Mesenteric fat pad (tissue), 1 donor: ENCODE data around the gene PLA2G2F. TPM values are rescaled to one million over a fixed set of nuclear protein-coding genes. Genes with fewer than 3 reads are reported as not detected.

Source experiments
- DNase-seq: peaks from one replicate; pipeline ENCODE4 v3.0.0-alpha.2; 2020; ENCODE audit warnings: low spot score
- total RNA-seq: library from RNA; stranded (reverse); fragmentation: NEBNext Ultra II Directional; extraction: Animal tissue kit (Norgen Biotek cat#: 25700); gene quantifications from one replicate; pipeline ENCODE4 v1.2.1, GENCODE V29; 2021
- donor health status: DM: yes; HTN: yes; CAD: no.

Gene PLA2G2F
- total RNA-seq, 1 donor from 2014 or later: not detected

- DNase-seq: no peak
Observed at GRCh38 chr1:20167126-20167525, 28.0 kb downstream of the PLA2G2F start.

- DNase-seq: no peak
Observed at GRCh38 chr1:20168564-20169491, 29.7 kb downstream of the PLA2G2F start.

GRCh38 chr1:20169932-20170331 is 30.8 kb downstream of the PLA2G2F start:
- no peak for DNase-seq

- DNase-seq: no peak
Observed at GRCh38 chr1:20172033-20172590, 33.0 kb downstream of the PLA2G2F start.

GRCh38 chr1:20174937-20175666 is 36.0 kb downstream of the PLA2G2F start:
- DNase-seq: no peak

- DNase-seq: no peak
Observed at GRCh38 chr1:20178634-20179370, 39.7 kb downstream of the PLA2G2F start.

- DNase-seq: no peak
Observed at GRCh38 chr1:20179371-20180128, 40.4 kb downstream of the PLA2G2F start.

- no peak for DNase-seq
Observed at GRCh38 chr1:20180129-20180843, 41.2 kb downstream of the PLA2G2F start.

GRCh38 chr1:20180844-20181207 is 41.7 kb downstream of the PLA2G2F start:
- DNase-seq: no peak

GRCh38 chr1:20182415-20182814 is 43.3 kb downstream of the PLA2G2F start:
- no peak for DNase-seq

- no peak for DNase-seq
Observed at GRCh38 chr1:20183035-20183434, 43.9 kb downstream of the PLA2G2F start.

GRCh38 chr1:20183616-20184271 is 44.6 kb downstream of the PLA2G2F start:
- DNase-seq: no peak

GRCh38 chr1:20184481-20184900 is 45.4 kb downstream of the PLA2G2F start:
- no peak for DNase-seq

- DNase-seq: no peak
Observed at GRCh38 chr1:20184997-20185833, 46.1 kb downstream of the PLA2G2F start.

GRCh38 chr1:20185834-20186782 is 47.0 kb downstream of the PLA2G2F start, which contains the start of the genes PLA2G2C and UBXN10:
TSS of gene PLA2G2C (minus strand) at chr1:20186518. CDS start at chr1:20177363, 9,155 bp downstream.
TSS of gene UBXN10 (plus strand) at chr1:20186096. CDS start at chr1:20190562, 4,466 bp downstream.
- peak; percentile 91 for DNase-seq

GRCh38 chr1:20187103-20187812 is 48.1 kb downstream of the PLA2G2F start:
- DNase-seq: no peak
